Panc1 (cell line): ENCODE results near the gene RPL4. TPM values are rescaled to one million over a fixed set of nuclear protein-coding genes. Genes with fewer than 3 reads are reported as not detected.

ENCODE experiments used
- ATAC-seq: fragments of 200-7000 bp; cut with Tn5 transposase; 2 replicates; pipeline ENCODE4 v1.9.1; 2020; ENCODE audit warnings: mild to moderate bottlenecking, moderate library complexity
- Bru-seq: library from RNA; stranded (reverse); fragments of 400-500 nt; gene quantifications from one replicate; lab custom pipeline; 2021; lab: Mats Ljungman, UMichigan
- BruChase-seq, 2 experiments: library from RNA; stranded (reverse); fragments of 400-500 nt; gene quantifications; one replicate each; lab custom pipeline; 2021; lab: Mats Ljungman, UMichigan
- BruUV-seq: library from RNA; stranded (reverse); fragments of 400-500 nt; replicated peaks from 2 replicates; lab custom pipeline; 2021; lab: Mats Ljungman, UMichigan
- CTCF ChIA-PET: fragments of 300-600 bp; sonication (Branson Sonifier 250); formaldehyde crosslinking; loops from one replicate; lab custom pipeline; 2022; ENCODE audit warnings: antibody characterized with exemption; lab: Charles Lee
- POLR2A ChIA-PET: fragments of 300-600 bp; sonication (Branson Sonifier 250); formaldehyde crosslinking; loops from one replicate; lab custom pipeline; 2022; ENCODE audit warnings: antibody characterized with exemption; lab: Charles Lee
- DNase-seq: peaks from one replicate; pipeline ENCODE4 v3.0.0-alpha.2; 2010; ENCODE audit warnings: low read depth, low spot score
- H3K27ac ChIP-seq: 2 replicates; pipeline ENCODE4 v1.5.1; 2011; ENCODE audit warnings: mild to moderate bottlenecking, low read length, inconsistent platforms
- H3K27me3 ChIP-seq: fragments of 200-500 bp; sonication (Bioruptor generic); 2 replicates; pipeline ENCODE4 v1.6.0; 2014; ENCODE audit warnings: low read length, inconsistent platforms; ENCODE audit not compliant: control insufficient read depth, insufficient read depth
- H3K36me3 ChIP-seq: fragments of 200-500 bp; sonication (Bioruptor generic); 2 replicates; pipeline ENCODE4 v1.5.1; 2014; ENCODE audit warnings: inconsistent platforms, mild to moderate bottlenecking, low read length, moderate library complexity; ENCODE audit not compliant: control insufficient read depth, insufficient read depth
- H3K4me1 ChIP-seq: 2 replicates; pipeline ENCODE4 v1.5.1; 2011; ENCODE audit warnings: inconsistent platforms, mild to moderate bottlenecking, low read length, moderate library complexity; ENCODE audit not compliant: control insufficient read depth, insufficient read depth
- H3K4me3 ChIP-seq, 2 experiments: 2 replicates each; pipeline ENCODE4 v1.5.1; 2011 to 2012; ENCODE audit warnings: low read depth in 2 of 2, low read length in 2 of 2, mild to moderate bottlenecking in 2 of 2, inconsistent platforms in 1 of 2, moderate library complexity in 1 of 2
- H3K9me3 ChIP-seq: fragments of 200-500 bp; sonication (Bioruptor generic); 2 replicates; pipeline ENCODE4 v1.5.1; 2014; ENCODE audit warnings: low read depth, mild to moderate bottlenecking, inconsistent platforms, low read length, moderate library complexity; ENCODE audit not compliant: control insufficient read depth, insufficient read depth
- POLR2AphosphoS5 ChIP-seq: IDR thresholded peaks from 2 replicates; pipeline ENCODE4 v1.6.1; 2012; ENCODE audit warnings: mild to moderate bottlenecking, low read depth, low read length, moderate library complexity
- SIN3A ChIP-seq: IDR thresholded peaks from 2 replicates; pipeline ENCODE4 v1.6.1; 2012; ENCODE audit warnings: low read depth, mild to moderate bottlenecking, low read length, moderate library complexity, borderline replicate concordance; ENCODE audit not compliant: insufficient read depth
- TCF7L2 ChIP-seq: IDR thresholded peaks from 2 replicates; pipeline ENCODE4 v1.6.1; 2011; ENCODE audit warnings: mild to moderate bottlenecking, low read depth, low read length, inconsistent platforms
- in situ Hi-C: cut with HindIII; loops from 2 replicates; pipeline ENCODE4 v1.10.0; 2016; ENCODE audit warnings: low sequenced_read_pairs, low pct_unique_long_range_greater_than_20kb
- intact Hi-C: fragments of 100-400 bp; cut with micrococcal nuclease; formaldehyde crosslinking; loops from one replicate; pipeline ENCODE4 v1.10.0; 2022; ENCODE audit not compliant: unreplicated experiment
- long read RNA-seq: library from polyadenylated mRNA; unstranded; transcript quantifications from one replicate; pipeline ENCODE4 v2.0.0, GENCODE V29; 2021; ENCODE audit not compliant: unreplicated experiment
- polyA plus RNA-seq: library from polyadenylated mRNA; unstranded; fragments of >200 nt; gene quantifications from one replicate; pipeline ENCODE4 v1.2.1, GENCODE V29; 2012; ENCODE audit warnings: missing spikeins; ENCODE audit not compliant: insufficient read length
- total RNA-seq: library from RNA; stranded (reverse); gene quantifications from one replicate; pipeline ENCODE4 v1.2.1, GENCODE V29; 2021; ENCODE audit not compliant: unreplicated experiment
- TF ChIP-seq, protein P1 (sequence below): fragments of 450-650 bp; IDR thresholded peaks from 2 replicates; pipeline ENCODE4 v1.5.1; 2017; ENCODE audit warnings: mild to moderate bottlenecking
- TF ChIP-seq, protein P2 (sequence below), 2 experiments: IDR thresholded peaks; 2 replicates each; pipeline ENCODE4 v1.6.1; 2011 to 2012; ENCODE audit warnings: low read depth in 2 of 2, control low read depth in 1 of 2, low read length in 1 of 2, mild to moderate bottlenecking in 1 of 2, moderate library complexity in 1 of 2; ENCODE audit not compliant: insufficient read depth in 1 of 2

RPL4 gene
- 2,268 TPM for total RNA-seq
- polyA plus RNA-seq, result 2,456 TPM
- Bru-seq, nascent RNA, result percentile 96 among the genes with signal in this experiment
- BruChase-seq, experiment 1, labeled RNA remaining after a 2-hour chase, result percentile 97 among the genes with signal in this experiment
- percentile 99 among the genes with signal in this experiment for BruChase-seq, experiment 2, labeled RNA remaining after a 6-hour chase
- long read RNA-seq, transcript RPL4-201 (10 exons, 2,769 nt), result major isoform, 1,218 of 1,374 reads
- long read RNA-seq, partial matches to known transcripts, result 94 of 1,374 reads
- long read RNA-seq, other reads (novel, unspliced or antisense), result 62 of 1,374 reads

DNA sequence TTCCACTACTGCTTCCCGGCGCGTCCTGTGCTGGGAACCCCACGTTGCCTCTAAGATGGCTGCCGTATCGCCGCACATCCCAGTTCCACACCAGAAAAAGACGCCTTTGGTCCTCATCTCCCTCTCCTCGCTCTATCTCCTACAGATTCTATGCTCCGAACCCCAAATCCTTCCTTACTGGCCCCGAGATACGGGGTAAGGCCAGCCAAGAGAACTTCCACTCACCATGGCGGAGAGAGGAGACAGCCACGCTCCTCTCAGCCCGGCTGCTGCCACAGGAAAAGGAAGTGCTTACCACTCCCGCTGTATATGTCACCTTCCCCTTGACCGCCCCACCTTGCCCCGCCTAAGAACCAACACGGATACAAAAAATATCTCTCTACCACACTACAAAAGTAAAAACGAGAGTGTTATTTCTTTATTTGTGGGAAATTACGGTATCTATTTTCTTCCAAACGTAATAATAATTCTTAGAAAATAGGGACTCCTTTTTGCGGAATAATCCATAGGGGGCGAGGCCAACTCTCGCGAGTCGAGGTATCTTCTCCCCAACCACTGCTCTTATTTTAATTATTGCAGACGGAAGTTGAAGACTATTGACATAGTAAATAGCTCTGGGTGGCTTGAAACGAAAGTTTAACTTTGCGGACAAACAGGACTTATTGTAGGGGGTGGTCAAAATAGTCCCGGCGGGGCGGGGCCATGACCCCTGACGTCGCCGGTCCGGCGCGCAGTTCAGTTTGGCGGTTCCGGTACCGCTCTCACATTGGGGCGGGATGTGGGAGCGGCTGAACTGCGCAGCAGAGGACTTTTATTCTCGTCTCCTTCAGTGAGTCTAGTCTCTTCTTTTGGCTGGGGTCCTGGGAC is at the start of gene RPL4, which contains the start of gene ZWILCH:
TSS of gene RPL4 (minus strand) at position 293 of the 867 bp plus-strand sequence. CDS start at position 228, 65 bp downstream.
TSS of gene ZWILCH (plus strand) at position 764 of the 867 bp plus-strand sequence. CDS start at position 777, 13 bp downstream.
- peak; percentile 97 for TF ChIP-seq SIN3A
- peak; percentile 53; the same call in 1 of the 2 replicates for TF ChIP-seq TCF7L2
- TF ChIP-seq, protein P1, sequence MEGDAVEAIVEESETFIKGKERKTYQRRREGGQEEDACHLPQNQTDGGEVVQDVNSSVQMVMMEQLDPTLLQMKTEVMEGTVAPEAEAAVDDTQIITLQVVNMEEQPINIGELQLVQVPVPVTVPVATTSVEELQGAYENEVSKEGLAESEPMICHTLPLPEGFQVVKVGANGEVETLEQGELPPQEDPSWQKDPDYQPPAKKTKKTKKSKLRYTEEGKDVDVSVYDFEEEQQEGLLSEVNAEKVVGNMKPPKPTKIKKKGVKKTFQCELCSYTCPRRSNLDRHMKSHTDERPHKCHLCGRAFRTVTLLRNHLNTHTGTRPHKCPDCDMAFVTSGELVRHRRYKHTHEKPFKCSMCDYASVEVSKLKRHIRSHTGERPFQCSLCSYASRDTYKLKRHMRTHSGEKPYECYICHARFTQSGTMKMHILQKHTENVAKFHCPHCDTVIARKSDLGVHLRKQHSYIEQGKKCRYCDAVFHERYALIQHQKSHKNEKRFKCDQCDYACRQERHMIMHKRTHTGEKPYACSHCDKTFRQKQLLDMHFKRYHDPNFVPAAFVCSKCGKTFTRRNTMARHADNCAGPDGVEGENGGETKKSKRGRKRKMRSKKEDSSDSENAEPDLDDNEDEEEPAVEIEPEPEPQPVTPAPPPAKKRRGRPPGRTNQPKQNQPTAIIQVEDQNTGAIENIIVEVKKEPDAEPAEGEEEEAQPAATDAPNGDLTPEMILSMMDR, result no peak
- TF ChIP-seq, protein P2, sequence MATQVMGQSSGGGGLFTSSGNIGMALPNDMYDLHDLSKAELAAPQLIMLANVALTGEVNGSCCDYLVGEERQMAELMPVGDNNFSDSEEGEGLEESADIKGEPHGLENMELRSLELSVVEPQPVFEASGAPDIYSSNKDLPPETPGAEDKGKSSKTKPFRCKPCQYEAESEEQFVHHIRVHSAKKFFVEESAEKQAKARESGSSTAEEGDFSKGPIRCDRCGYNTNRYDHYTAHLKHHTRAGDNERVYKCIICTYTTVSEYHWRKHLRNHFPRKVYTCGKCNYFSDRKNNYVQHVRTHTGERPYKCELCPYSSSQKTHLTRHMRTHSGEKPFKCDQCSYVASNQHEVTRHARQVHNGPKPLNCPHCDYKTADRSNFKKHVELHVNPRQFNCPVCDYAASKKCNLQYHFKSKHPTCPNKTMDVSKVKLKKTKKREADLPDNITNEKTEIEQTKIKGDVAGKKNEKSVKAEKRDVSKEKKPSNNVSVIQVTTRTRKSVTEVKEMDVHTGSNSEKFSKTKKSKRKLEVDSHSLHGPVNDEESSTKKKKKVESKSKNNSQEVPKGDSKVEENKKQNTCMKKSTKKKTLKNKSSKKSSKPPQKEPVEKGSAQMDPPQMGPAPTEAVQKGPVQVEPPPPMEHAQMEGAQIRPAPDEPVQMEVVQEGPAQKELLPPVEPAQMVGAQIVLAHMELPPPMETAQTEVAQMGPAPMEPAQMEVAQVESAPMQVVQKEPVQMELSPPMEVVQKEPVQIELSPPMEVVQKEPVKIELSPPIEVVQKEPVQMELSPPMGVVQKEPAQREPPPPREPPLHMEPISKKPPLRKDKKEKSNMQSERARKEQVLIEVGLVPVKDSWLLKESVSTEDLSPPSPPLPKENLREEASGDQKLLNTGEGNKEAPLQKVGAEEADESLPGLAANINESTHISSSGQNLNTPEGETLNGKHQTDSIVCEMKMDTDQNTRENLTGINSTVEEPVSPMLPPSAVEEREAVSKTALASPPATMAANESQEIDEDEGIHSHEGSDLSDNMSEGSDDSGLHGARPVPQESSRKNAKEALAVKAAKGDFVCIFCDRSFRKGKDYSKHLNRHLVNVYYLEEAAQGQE (IDR thresholded peaks at IDR 0.05; ENCODE audit: insufficient read depth in 1 of 2, low read depth in 2 of 2, low read length in 1 of 2), result peak in 1 of 2 experiments; percentile 17; a peak in 2 of 4 replicates
- TF ChIP-seq POLR2AphosphoS5, result peak; percentile 98
- in situ Hi-C loops, result no loop called here
- no TSS peak for BruUV-seq

DNA sequence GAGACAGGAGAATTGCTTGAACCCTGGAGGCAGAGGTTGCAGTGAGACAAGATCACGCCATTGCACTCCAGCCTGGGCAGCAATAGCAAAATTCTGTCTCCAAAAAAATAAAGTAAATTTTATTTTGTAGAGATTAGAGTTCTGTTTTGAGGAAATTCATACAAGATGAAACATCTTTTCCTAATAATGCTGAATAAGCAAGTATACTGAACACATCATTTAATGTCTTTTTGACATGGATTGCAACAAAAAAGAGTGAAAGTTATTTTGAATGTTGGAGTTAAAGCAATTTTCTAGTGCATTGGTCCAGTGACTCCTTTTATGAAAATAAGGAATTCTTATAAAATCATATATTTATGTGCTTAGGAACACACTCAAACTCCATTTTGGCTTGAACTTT is 40.6 kb upstream of the RPL4 start:
- POLR2A ChIA-PET, result no interaction called here
- intact Hi-C loops (no loop called here), in situ Hi-C loops (no loop called here)
- no peaks in the 10 kb centered on the region for H3K4me1 ChIP-seq
- CTCF ChIA-PET, result no interaction called here
- DNase-seq (no peak), ATAC-seq (no peak)
- no peaks in the 10 kb centered on the region for H3K9me3 ChIP-seq
- no peak overlapping the region for H3K4me3 ChIP-seq
- TF ChIP-seq, protein P1, result no peak
- TF ChIP-seq, protein P2 (IDR thresholded peaks at IDR 0.05; ENCODE audit: insufficient read depth in 1 of 2, low read depth in 2 of 2, low read length in 1 of 2), result no peak
- no peak for TF ChIP-seq SIN3A
- TF ChIP-seq POLR2AphosphoS5, result no peak
- no peak for TF ChIP-seq TCF7L2
- no peaks in the 10 kb centered on the region for H3K27me3 ChIP-seq
- BruUV-seq, result no TSS peak
- no peak overlapping the region for H3K27ac ChIP-seq
- H3K36me3 ChIP-seq, result 0 out of 2 replicates have a peak, but pooled peaks cover 9% of the 10 kb centered on the region

More for the DNA sequence above, at the start of gene RPL4, which contains the start of gene ZWILCH:
- peak within 1 kb of the TSS; percentile 100 for H3K27ac ChIP-seq
- peak within 1 kb of the TSS; percentile 100 for H3K4me3 ChIP-seq
- H3K9me3 ChIP-seq, result no peaks in the 10 kb centered on the region
- peaks cover 58% of the 10 kb centered on the region for H3K36me3 ChIP-seq
- ChIA-PET POLR2A (interaction anchor here (0.5 to 0.6 kb wide), 2 partner anchors 121 to 591 kb away, joined by 3 to 4 read pairs; no protein-coding TSS in a partner anchor), CTCF (interaction anchor here (1.0 kb wide), 1 partner anchor 62 kb away, joined by 3 read pairs; no protein-coding TSS in a partner anchor)
- DNase-seq (peak; percentile 82), ATAC-seq (peak; percentile 92)
- intact Hi-C loops, result no loop called here
- H3K27me3 ChIP-seq, result no peaks in the 10 kb centered on the region
- H3K4me1 ChIP-seq, result peaks cover 32% of the 10 kb centered on the region
